GM06990 (cell line): ENCODE measurements around the gene RAB40B.
"Not testable (repeated sequence)": the region's sequence is repeated elsewhere in the genome, so short reads cannot be mapped to it uniquely, and the experiment has no call there.

Experiments used
- DNase-seq: peaks from one replicate; pipeline ENCODE4 v3.0.0-alpha.2; 2011; ENCODE audit not compliant: insufficient read length; ENCODE audit errors: extremely low read depth
- H3K27me3 ChIP-seq: replicated peaks from 2 replicates; pipeline ENCODE4 v1.6.0; 2011; ENCODE audit warnings: low read length; ENCODE audit not compliant: control insufficient read depth, insufficient read depth
- H3K36me3 ChIP-seq: 2 replicates; pipeline ENCODE4 v1.5.1; 2011; ENCODE audit warnings: low read length; ENCODE audit not compliant: control insufficient read depth, insufficient read depth
- H3K4me3 ChIP-seq: replicated peaks from 2 replicates; pipeline ENCODE4 v1.5.1; 2011; ENCODE audit warnings: low read depth, mild to moderate bottlenecking, control low read depth, low read length
- CTCF ChIP-seq: IDR thresholded peaks from 2 replicates; pipeline ENCODE4 v1.5.1; 2011; ENCODE audit warnings: low read length, control low read depth, mild to moderate bottlenecking, inconsistent platforms; ENCODE audit not compliant: insufficient read depth, poor library complexity, severe bottlenecking

RAB40B gene

GRCh38 chr17:82698065-82698973 lies at the start of gene RAB40B:
Gene RAB40B (minus strand): TSS chr17:82698698. CDS start chr17:82698596, 102 bp downstream.
- peak; percentile 96 for DNase-seq
- H3K27me3 ChIP-seq, result no peaks in the 10 kb centered on the region
- peak within 1 kb of the TSS; percentile 72 for H3K4me3 ChIP-seq
- no peaks in the 10 kb centered on the region for H3K36me3 ChIP-seq
- no peak for TF ChIP-seq CTCF

- Histone ChIP-seq H3K4me3 (no peak overlapping the region), H3K36me3 (no peaks in the 10 kb centered on the region), H3K27me3 (no peaks in the 10 kb centered on the region)
- TF ChIP-seq CTCF, result no peak
- DNase-seq, result no peak
These were observed 47.0 kb upstream of the RAB40B start for GRCh38 chr17:82745524-82745923.

GRCh38 chr17:82744736-82745135 lies 46.2 kb upstream of the RAB40B start:
- not testable (repeated sequence) for H3K36me3 ChIP-seq, H3K27me3 ChIP-seq, H3K4me3 ChIP-seq, DNase-seq

GRCh38 chr17:82743344-82744219 lies 45.1 kb upstream of the RAB40B start:
- no peak for DNase-seq
- Histone ChIP-seq H3K27me3 (no peaks in the 10 kb centered on the region), H3K36me3 (no peaks in the 10 kb centered on the region), H3K4me3 (no peak overlapping the region)
- TF ChIP-seq CTCF, result no peak

GRCh38 chr17:82740906-82741759 lies 42.6 kb upstream of the RAB40B start:
- H3K27me3 ChIP-seq, result no peaks in the 10 kb centered on the region
- no peaks in the 10 kb centered on the region for H3K36me3 ChIP-seq
- no peak for DNase-seq
- TF ChIP-seq CTCF, result no peak
- H3K4me3 ChIP-seq, result no peak overlapping the region
